Heart right ventricle (tissue), 16 donors: ENCODE results near the gene NXN. TPM values are rescaled to one million over a fixed set of nuclear protein-coding genes. Genes with fewer than 3 reads are reported as not detected.
"Not testable (repeated sequence)": the region's sequence is repeated elsewhere in the genome, so short reads cannot be mapped to it uniquely, and the experiment has no call there.

ENCODE experiments used
- ATAC-seq, 8 donors: fragments of 200-7000 bp; cut with Tn5 transposase; one replicate each; pipeline ENCODE4 v1.9.1; 2020; ENCODE audit warnings: mild to moderate bottlenecking in 8 of 8, moderate library complexity in 8 of 8, moderate number of reproducible peaks in 1 of 8
- DNase-seq, 2 donors: peaks; one replicate each; pipeline ENCODE4 v3.0.0-alpha.2; 2020
- H3K27ac ChIP-seq, 10 donors: fragments of 200-600 bp; sonication (generic) in 2 of 10; one replicate each; pipeline versions ENCODE4 v1.5.0 to v1.8.0; 2020 to 2022; ENCODE audit warnings: mild to moderate bottlenecking in 3 of 10
- H3K27me3 ChIP-seq, 7 donors: fragments of 200-600 bp; one replicate each; pipeline ENCODE4 v1.8.0; 2021 to 2022; ENCODE audit warnings: mild to moderate bottlenecking in 2 of 7
- H3K36me3 ChIP-seq, 9 donors: fragments of 200-600 bp; sonication (generic) in 1 of 9; one replicate each; pipeline versions ENCODE4 v1.5.0 to v1.8.0; 2020 to 2022; ENCODE audit warnings: mild to moderate bottlenecking in 2 of 9
- H3K4me1 ChIP-seq, 9 donors: fragments of 200-600 bp; sonication (generic) in 1 of 9; one replicate each; pipeline versions ENCODE4 v1.5.0 to v1.8.0; 2020 to 2022; ENCODE audit warnings: mild to moderate bottlenecking in 4 of 9
- H3K4me3 ChIP-seq, 10 donors: fragments of 200-600 bp; sonication (generic) in 2 of 10; one replicate each; pipeline versions ENCODE4 v1.5.0 to v1.8.0; 2020 to 2022; ENCODE audit warnings: mild to moderate bottlenecking in 7 of 10, moderate library complexity in 2 of 10
- H3K9me3 ChIP-seq, 11 donors: fragments of 200-600 bp in 10 of 11; sonication (generic) in 2 of 11; one replicate each; pipeline versions ENCODE4 v1.5.0 to v1.8.0; 2013 to 2022; ENCODE audit warnings: mild to moderate bottlenecking in 2 of 11, control low read depth in 1 of 11, moderate library complexity in 1 of 11
- CTCF ChIP-seq, 9 donors: fragments of 200-600 bp; sonication (generic) in 2 of 9; IDR thresholded peaks; one replicate each; pipeline versions ENCODE4 v1.5.0 to v1.8.0; 2021 to 2022; ENCODE audit warnings: antibody characterized with exemption in 9 of 9, mild to moderate bottlenecking in 5 of 9, moderate library complexity in 1 of 9
- WGBS, 2 donors: extraction: QIAGEN DNeasy Blood & Tissue Kit; methylation state at CpG; one replicate each; pipeline ENCODE4 v1.1.7; 2013; ENCODE audit warnings: inconsistent platforms in 1 of 2; 5-methylcytosine and 5-hydroxymethylcytosine counted together
- intact Hi-C, 10 donors: fragments of 100-400 bp; cut with DNase I; formaldehyde crosslinking; loops; one replicate each; pipeline versions ENCODE4 v1.11.1 to v1.14.2; 2022
- polyA plus RNA-seq, 2 donors: library from polyadenylated mRNA; stranded (reverse); fragments of 200-250 nt; gene quantifications; one replicate each; pipeline ENCODE4 v1.2.3, GENCODE V29; 2013
- total RNA-seq, 10 donors: library from RNA; stranded (reverse); fragmentation: NEBNext Ultra II Directional in 3 of 10; extraction: Animal tissue kit (Norgen Biotek cat#: 25700) in 3 of 10; gene quantifications; one replicate each; pipeline versions ENCODE4 v1.2.1 to v1.2.4, GENCODE V29; 2021 to 2023
- donor health status: Arrhythmogenic right ventricular cardiomyopathy.
- donor health status: ischemic (EF 13 %, LVEDD 7.1; RV severe dilation, severe dysfunction).
- donor health status: healthy with polysubstance abuse.
- donor health status: DM: no; HTN: yes; CAD: no.
- donor health status: DM: no; HTN: no; CAD: no.
- donor health status: ischemic (EF 25% LVEDD 6.9; RV normal size, moderate dysfunction).
- donor health status: ischemic (EF 25% LVEDD 5.7; RV mildly dilated, moderate dysfunction).
- donor health status: healthy.
- donor health status: DM: yes; HTN: yes; CAD: no.
- donor health status: Ischemic cardiomyopathy.
- donor health status: ischemic (EF 35%, LVEDD 5.7; RV mildly dilated, moderate dysfunction).
- donor health status: nonischemic (EF 11% LVEDD 7.7; RV severe dilation, severe dysfunction).
- donor health status: DM: yes; HTN: yes; CAD: no.
- donor health status: PGD.
- donor health status: ischemic (EF 29% LVEDD 5.4; RV normal size, mild dysfunction).
- donor health status: nonischemic (EF 23%, LVEDD 6.1; RV moderate dilation, normal function).

The NXN gene
- total and polyA plus RNA-seq, 12 donors: 9.9 to 24.4 (median 15.9) TPM

- no peak for ATAC-seq
- DNase-seq: no peak
- H3K27me3 ChIP-seq: no peaks in the 10 kb centered on the region
- no peak overlapping the region for H3K27ac ChIP-seq
- WGBS, 2 donors: 84 to 92% methylated on average over 29 of the region's 29 CpGs
- no peak for TF ChIP-seq CTCF (IDR thresholded peaks at IDR 0.05)
- H3K4me3 ChIP-seq: no peak overlapping the region
- H3K9me3 ChIP-seq: no peaks in the 10 kb centered on the region
- no peaks in the 10 kb centered on the region for H3K4me1 ChIP-seq
- peaks cover 0 to 44% (median 0%) of the 10 kb centered on the region in 9 donors for H3K36me3 ChIP-seq
- intact Hi-C loops: no loop called here
Observed at GRCh38 chr17:811051-811784, 168.4 kb downstream of the NXN start.

- Histone ChIP-seq H3K9me3 (no peaks in the 10 kb centered on the region), H3K27me3 (no peaks in the 10 kb centered on the region), H3K27ac (no peak overlapping the region), H3K36me3 (peaks cover 0 to 25% (median 0%) of the 10 kb centered on the region in 9 donors), H3K4me3 (no peak overlapping the region), H3K4me1 (no peaks in the 10 kb centered on the region)
- intact Hi-C loops: loop anchor here in 1 of 10 donors (10.0 kb wide), 1 partner anchor 67 kb away; no protein-coding TSS in a partner anchor
- TF ChIP-seq CTCF (IDR thresholded peaks at IDR 0.05): no peak
- DNase-seq (no peak), ATAC-seq (peak in 1 of 8 donors; percentile 9)
- 92 to 94% methylated on average over 28 of the region's 28 CpGs for WGBS, 2 donors
Observed at GRCh38 chr17:807523-808294, 171.9 kb downstream of the NXN start.

- no peaks in the 10 kb centered on the region for H3K9me3 ChIP-seq
- no peak for ATAC-seq
- H3K4me3 ChIP-seq: no peak overlapping the region
- no peak for DNase-seq
- no peak for TF ChIP-seq CTCF (IDR thresholded peaks at IDR 0.05)
- no peak overlapping the region for H3K27ac ChIP-seq
- peaks cover 0 to 26% (median 0%) of the 10 kb centered on the region in 9 donors for H3K36me3 ChIP-seq
- no peaks in the 10 kb centered on the region for H3K4me1 ChIP-seq
- 91 to 92% methylated on average over 33 of the region's 33 CpGs for WGBS, 2 donors
- intact Hi-C loops: loop anchor here in 1 of 10 donors (10.0 kb wide), 1 partner anchor 68 kb away; no protein-coding TSS in a partner anchor
- no peaks in the 10 kb centered on the region for H3K27me3 ChIP-seq
Observed at GRCh38 chr17:806781-807522, 172.6 kb downstream of the NXN start.

GRCh38 chr17:806346-806745 is 173.2 kb downstream of the NXN start:
- Histone ChIP-seq H3K4me3 (no peak overlapping the region), H3K9me3 (no peaks in the 10 kb centered on the region), H3K4me1 (no peaks in the 10 kb centered on the region), H3K27ac (no peak overlapping the region), H3K36me3 (peaks cover 0 to 31% (median 0%) of the 10 kb centered on the region in 9 donors), H3K27me3 (no peaks in the 10 kb centered on the region)
- DNase-seq (no peak), ATAC-seq (no peak)
- WGBS, 2 donors: 87% methylated on average over 13 of the region's 13 CpGs
- intact Hi-C loops: loop anchor here in 1 of 10 donors (10.0 kb wide), 1 partner anchor 68 kb away; no protein-coding TSS in a partner anchor
- TF ChIP-seq CTCF (IDR thresholded peaks at IDR 0.05): no peak

GRCh38 chr17:805886-806285 is 173.7 kb downstream of the NXN start:
- not testable (repeated sequence) for DNase-seq

More at GRCh38 chr17:805886-806285, 173.7 kb downstream of the NXN start:
- WGBS, 2 donors: 93 to 95% methylated on average over 15 to 23 of the region's 23 CpGs
- not testable (repeated sequence) for H3K4me1 ChIP-seq, ATAC-seq, H3K9me3 ChIP-seq, H3K27ac ChIP-seq, H3K4me3 ChIP-seq, H3K27me3 ChIP-seq
- intact Hi-C loops: loop anchor here in 1 of 10 donors (10.0 kb wide), 1 partner anchor 69 kb away; no protein-coding TSS in a partner anchor
- peaks cover 0 to 34% (median 0%) of the 10 kb centered on the region in 9 donors for H3K36me3 ChIP-seq
